Right lobe of liver (tissue), 4 donors: ENCODE data around the gene RCC2.

Experiments
- CTCF ChIP-seq, 4 donors: fragments of 200-600 bp in 3 of 4; fragments of 450-650 bp in 1 of 4; IDR thresholded peaks; one replicate each; pipeline versions ENCODE4 v1.5.1 to v1.8.0; 2016 to 2022; ENCODE audit warnings: antibody characterized with exemption in 4 of 4, mild to moderate bottlenecking in 2 of 4
- POLR2A ChIP-seq: fragments of 450-650 bp; IDR thresholded peaks from one replicate; pipeline ENCODE4 v1.6.1; 2017; ENCODE audit warnings: antibody characterized with exemption, mild to moderate bottlenecking
- donor health status: DM: no; HTN: no; CAD: no.
- donor health status: DM: no; HTN: no; CAD: no.
- donor health status: DM: no; HTN: yes; CAD: no.

DNA sequence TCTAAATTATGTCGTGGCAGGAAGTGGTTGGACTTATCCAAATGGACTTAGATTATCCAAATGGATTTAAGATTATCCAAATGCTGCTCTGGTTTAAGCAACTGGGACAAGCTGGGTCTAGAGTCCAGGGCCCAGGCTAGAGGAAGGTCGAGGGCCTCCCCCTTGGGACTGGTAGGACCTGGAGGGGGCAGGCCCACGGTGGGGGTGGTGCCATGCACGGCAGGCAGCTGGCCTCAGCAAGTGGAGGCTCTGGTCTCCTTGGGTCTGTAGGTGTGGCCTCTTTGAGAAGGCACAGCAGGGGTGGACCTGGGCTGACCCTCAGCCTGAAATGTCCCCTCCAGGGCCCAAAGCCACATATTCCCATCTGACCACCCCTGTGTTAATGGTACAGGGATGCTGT, 37.6 kb downstream of the RCC2 start:
- TF ChIP-seq CTCF (IDR thresholded peaks at IDR 0.05) (no peak), POLR2A (no peak)
